Neural cell (in vitro differentiated cells): ENCODE measurements around the gene CDK2AP2. TPM values are rescaled to one million over a fixed set of nuclear protein-coding genes. Genes with fewer than 3 reads are reported as not detected.

ENCODE experiments used
- H2AFZ ChIP-seq: fragments of 200-600, 300-800 bp; sonication (generic), shearing (Covaris generic); 2 replicates; pipeline ENCODE4 v1.6.0; 2014; ENCODE audit warnings: low read depth, mild to moderate bottlenecking, antibody characterized with exemption, low read length, moderate library complexity
- H3F3A ChIP-seq: fragments of 200-600 bp; shearing (Covaris generic); 2 replicates; pipeline ENCODE4 v1.6.1; 2016; ENCODE audit warnings: mild to moderate bottlenecking, moderate library complexity, mixed read lengths, antibody characterized with exemption, low read length; ENCODE audit not compliant: insufficient read depth, poor library complexity, severe bottlenecking
- H3K27ac ChIP-seq: fragments of 200-600, 300-800 bp; sonication (generic), shearing (Covaris generic); 2 replicates; pipeline ENCODE4 v1.5.1; 2014; ENCODE audit warnings: mild to moderate bottlenecking, low read length, moderate library complexity
- H3K27me3 ChIP-seq: fragments of 300-800, 200-600 bp; sonication (generic), shearing (Covaris generic); 2 replicates; pipeline ENCODE4 v1.6.0; 2014; ENCODE audit warnings: mild to moderate bottlenecking, low read depth, low read length, moderate library complexity; ENCODE audit not compliant: insufficient read depth
- H3K36me3 ChIP-seq: fragments of 300-800, 200-600 bp; sonication (generic), shearing (Covaris generic); 2 replicates; pipeline ENCODE4 v1.5.1; 2014; ENCODE audit warnings: mild to moderate bottlenecking, antibody characterized with exemption, low read length, moderate library complexity; ENCODE audit not compliant: insufficient read depth
- H3K4me2 ChIP-seq: fragments of 300-800, 200-600 bp; sonication (generic), shearing (Covaris generic); 2 replicates; pipeline ENCODE4 v1.6.0; 2014; ENCODE audit warnings: mild to moderate bottlenecking, low read length
- H3K4me3 ChIP-seq: fragments of 300-800, 200-600 bp; sonication (generic), shearing (Covaris generic); 2 replicates; pipeline ENCODE4 v1.5.1; 2014; ENCODE audit warnings: mild to moderate bottlenecking, low read length, moderate library complexity
- H3K79me2 ChIP-seq: fragments of 200-600 bp; shearing (Covaris generic); replicated peaks from 2 replicates; pipeline ENCODE4 v1.6.0; 2014; ENCODE audit warnings: mild to moderate bottlenecking, low read length, moderate library complexity; ENCODE audit not compliant: insufficient read depth
- H3K9ac ChIP-seq: fragments of 300-800, 200-600 bp; sonication (generic), shearing (Covaris generic); 2 replicates; pipeline ENCODE4 v1.6.1; 2016; ENCODE audit warnings: mild to moderate bottlenecking, low read length, mixed read lengths
- H3K9me2 ChIP-seq: fragments of 200-600 bp; shearing (Covaris generic); 2 replicates; pipeline ENCODE4 v1.6.1; 2016; ENCODE audit warnings: mild to moderate bottlenecking, low read length, mixed read lengths; ENCODE audit not compliant: insufficient read depth
- H3K9me3 ChIP-seq: fragments of 200-600, 300-800 bp; sonication (generic), shearing (Covaris generic); 2 replicates; pipeline ENCODE4 v1.6.1; 2016; ENCODE audit warnings: mild to moderate bottlenecking, mixed run types, low read length, moderate library complexity, mixed read lengths
- H4K20me1 ChIP-seq: fragments of 200-600 bp; shearing (Covaris generic); 2 replicates; pipeline ENCODE4 v1.6.1; 2016; ENCODE audit warnings: mild to moderate bottlenecking, mixed run types; ENCODE audit not compliant: insufficient read depth
- CTCF ChIP-seq: fragments of 450-650 bp; IDR thresholded peaks from 2 replicates; pipeline ENCODE4 v1.5.1; 2014; ENCODE audit warnings: antibody characterized with exemption, mild to moderate bottlenecking, moderate library complexity; ENCODE audit not compliant: poor library complexity, severe bottlenecking
- EP300 ChIP-seq: fragments of 450-650 bp; conservative IDR thresholded peaks from 2 replicates; pipeline ENCODE4 v1.6.1; 2014; ENCODE audit warnings: antibody characterized with exemption, mild to moderate bottlenecking, moderate library complexity; ENCODE audit not compliant: poor library complexity, severe bottlenecking
- EZH2 ChIP-seq: fragments of 200-600, 300-800 bp; shearing (Covaris generic), sonication (generic); IDR thresholded peaks from 2 replicates; pipeline ENCODE4 v1.6.1; 2014; ENCODE audit warnings: antibody characterized with exemption, low read length, borderline replicate concordance, mild to moderate bottlenecking; ENCODE audit not compliant: insufficient read depth, poor library complexity, severe bottlenecking
- MXI1 ChIP-seq: fragments of 450-650 bp; conservative IDR thresholded peaks from 2 replicates; pipeline ENCODE4 v1.6.1; 2014; ENCODE audit warnings: antibody characterized with exemption, mild to moderate bottlenecking; ENCODE audit not compliant: poor library complexity, severe bottlenecking
- POLR2AphosphoS5 ChIP-seq: IDR thresholded peaks from 2 replicates; pipeline ENCODE4 v1.6.1; 2012
- RAD21 ChIP-seq: fragments of 450-650 bp; conservative IDR thresholded peaks from 2 replicates; pipeline ENCODE4 v1.6.1; 2014; ENCODE audit warnings: antibody characterized with exemption, mild to moderate bottlenecking, moderate library complexity
- REST ChIP-seq: IDR thresholded peaks from 2 replicates; pipeline ENCODE4 v1.6.1; 2012; ENCODE audit warnings: borderline replicate concordance
- SMC3 ChIP-seq: fragments of 450-650 bp; conservative IDR thresholded peaks from 2 replicates; pipeline ENCODE4 v1.6.1; 2014; ENCODE audit warnings: antibody characterized with exemption, mild to moderate bottlenecking, moderate library complexity; ENCODE audit not compliant: poor library complexity
- TAF1 ChIP-seq: IDR thresholded peaks from 2 replicates; pipeline ENCODE4 v1.6.1; 2012; ENCODE audit warnings: low read depth
- polyA plus RNA-seq: library from polyadenylated mRNA; depleted of rRNA; stranded (reverse); fragments of >200 nt; gene quantifications from 2 replicates; pipeline ENCODE4 v1.2.3, GENCODE V29; 2014

Gene CDK2AP2
- polyA plus RNA-seq, 1 donor from 2014 or later = 18.1 TPM

DNA sequence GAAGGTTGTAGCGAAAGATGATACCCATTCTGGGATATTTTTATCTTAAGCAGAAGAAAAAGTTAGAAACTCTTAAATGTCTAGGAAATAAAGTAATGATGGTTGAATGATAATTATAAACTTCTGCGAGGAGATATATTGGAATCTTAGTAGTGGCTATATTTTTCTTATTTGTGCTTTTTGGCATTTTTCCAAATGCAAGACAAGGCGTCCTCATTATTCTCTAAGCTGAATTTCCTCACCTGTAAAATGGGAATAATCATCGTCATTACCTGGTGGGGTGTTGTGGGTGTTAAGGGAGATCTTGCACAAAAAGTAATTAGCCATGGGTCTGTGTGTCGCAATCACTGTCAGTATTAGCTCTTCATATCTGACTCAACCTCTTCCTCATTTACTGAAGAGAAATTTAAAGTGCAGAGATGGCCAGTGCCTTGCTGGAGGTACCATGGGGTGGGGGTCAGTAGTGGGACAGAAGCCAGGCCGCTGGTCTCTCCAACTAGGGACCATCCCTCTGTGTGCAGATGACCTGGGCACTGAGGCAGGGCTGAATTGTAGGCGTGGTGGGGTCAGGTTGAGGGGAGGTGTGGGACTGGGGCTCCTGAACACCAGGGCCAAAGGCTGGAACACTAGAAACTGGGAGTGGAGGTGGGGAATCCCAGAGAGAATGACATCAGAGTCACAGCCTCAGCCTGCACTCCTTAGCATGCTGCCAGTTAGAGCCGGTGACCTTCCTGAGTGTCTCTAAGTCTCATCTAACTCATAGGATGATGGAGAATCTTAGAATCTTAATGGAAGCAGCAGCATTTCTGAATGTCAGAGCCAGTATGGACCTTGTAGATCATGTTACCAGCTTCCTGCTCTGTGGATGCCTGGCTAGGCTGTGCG, 6.9 kb downstream of the CDK2AP2 start:
- no peak for TF ChIP-seq EZH2
- TF ChIP-seq REST = no peak
- no peak for TF ChIP-seq CTCF
- no peak for TF ChIP-seq MXI1
- no peak for TF ChIP-seq EP300
- TF ChIP-seq RAD21 = no peak
- no peak for TF ChIP-seq TAF1
- no peak for TF ChIP-seq SMC3
- no peak for TF ChIP-seq POLR2AphosphoS5
- Histone ChIP-seq H3K4me2 (no peak overlapping the region), H3K9me2 (no peaks in the 10 kb centered on the region), H3F3A (no peaks in the 10 kb centered on the region), H3K27ac (no peak overlapping the region), H3K9ac (no peak overlapping the region), H3K36me3 (no peaks in the 10 kb centered on the region), H3K79me2 (peaks cover 15% of the 10 kb centered on the region), H3K4me3 (no peak overlapping the region), H3K27me3 (no peaks in the 10 kb centered on the region), H2AFZ (no peak overlapping the region), H3K9me3 (no peaks in the 10 kb centered on the region), H4K20me1 (no peaks in the 10 kb centered on the region)

- no peaks in the 10 kb centered on the region for H3K9me2 ChIP-seq
- H4K20me1 ChIP-seq = no peaks in the 10 kb centered on the region
- no peak overlapping the region for H3K4me3 ChIP-seq
- H3F3A ChIP-seq = no peaks in the 10 kb centered on the region
- H3K36me3 ChIP-seq = no peaks in the 10 kb centered on the region
- TF ChIP-seq EP300 (no peak), CTCF (no peak), REST (no peak), SMC3 (no peak), MXI1 (no peak), EZH2 (no peak), RAD21 (no peak), TAF1 (no peak), POLR2AphosphoS5 (no peak)
- H3K9me3 ChIP-seq = no peaks in the 10 kb centered on the region
- no peak overlapping the region for H2AFZ ChIP-seq
- peaks cover 15% of the 10 kb centered on the region for H3K79me2 ChIP-seq
- no peak overlapping the region for H3K4me2 ChIP-seq
- H3K27ac ChIP-seq = no peak overlapping the region
- H3K9ac ChIP-seq = no peak overlapping the region
- no peaks in the 10 kb centered on the region for H3K27me3 ChIP-seq
These were observed 7.5 kb downstream of the CDK2AP2 start for GRCh38 chr11:67500484-67500821.
